ENCODE measurements around the gene HEATR1. TPM values are rescaled to one million over a fixed set of nuclear protein-coding genes. Genes with fewer than 3 reads are reported as not detected.

The HEATR1 gene
- polyA plus RNA-seq, 1 experiment: 24.9 TPM

GRCh38 chr1:236501093-236501492, 103.2 kb downstream of the HEATR1 start:
- POLR2A ChIA-PET: no interaction called here
- DNase-seq (ENCODE audit: low read depth, low spot score): no peak
- no peaks in the 10 kb centered on the region for H3K9me3 ChIP-seq (ENCODE audit: control insufficient read depth, insufficient read depth, low read length)
- H3K4me3 ChIP-seq (ENCODE audit: low read depth, low read length): no peak overlapping the region
- no peak for TF ChIP-seq CTCF (IDR thresholded peaks at IDR 0.05; ENCODE audit: low read depth, low read length)
- CTCF ChIA-PET: interaction anchor here (1.4 kb wide), 1 partner anchor 11 kb away, joined by 3 read pairs; no protein-coding TSS in a partner anchor
- no peak overlapping the region for H3K27ac ChIP-seq (ENCODE audit: low read depth, low read length)
- H3K27me3 ChIP-seq (ENCODE audit: control insufficient read depth, insufficient read depth, low read length): no peaks in the 10 kb centered on the region

Other genes with a start within 250 kb of the HEATR1 start
- gene EDARADD, start 210.2 kb downstream of the HEATR1 start, polyA plus RNA-seq (2011; rRNA removed): not detected in 2 replicates
- 64.8 and 82.4 TPM in 2 replicates for gene LGALS8, start 80.5 kb downstream of the HEATR1 start, polyA plus RNA-seq (2011; rRNA removed)
- not detected in 2 replicates for gene ACTN2, start 82.0 kb upstream of the HEATR1 start, polyA plus RNA-seq (2011; rRNA removed)
- 11.0 and 13.0 TPM in 2 replicates for gene MTR, start 190.8 kb upstream of the HEATR1 start, polyA plus RNA-seq (2011; rRNA removed)